SK-N-SH treated with all-trans-retinoic acid at 6 μM for 48 hours (cell line): ENCODE measurements around the gene FANCI.
A peak's percentile ranks its signal among the peaks of the same experiment; 100 is the strongest.

Experiments used
- ATAC-seq: fragments of 200-7000 bp; cut with Tn5 transposase; 3 replicates; pipeline ENCODE4 v1.9.1; 2020; ENCODE audit warnings: mild to moderate bottlenecking, moderate library complexity
- ARNTL ChIP-seq: fragments of 450-650 bp; formaldehyde crosslinking; IDR thresholded peaks from 2 replicates; pipeline ENCODE4 v1.5.0; 2020; ENCODE audit warnings: low read depth, mild to moderate bottlenecking, moderate library complexity, borderline replicate concordance
- BACH2 ChIP-seq: fragments of 250-450 bp; sonication (Bioruptor Pico); IDR thresholded peaks from 2 replicates; pipeline ENCODE4 v1.9.0; 2021; ENCODE audit warnings: mild to moderate bottlenecking, borderline replicate concordance
- CSDC2 ChIP-seq: fragments of 250-450 bp; sonication (Bioruptor Pico); IDR thresholded peaks from 2 replicates; pipeline ENCODE4 v1.5.0; 2020; ENCODE audit warnings: mild to moderate bottlenecking, moderate library complexity
- ESRRG ChIP-seq: fragments of 250-450 bp; sonication (Bioruptor Pico); IDR thresholded peaks from 2 replicates; pipeline ENCODE4 v1.6.1; 2021; ENCODE audit warnings: mild to moderate bottlenecking
- GLIS3 ChIP-seq: fragments of 250-450 bp; sonication (Bioruptor Pico); IDR thresholded peaks from 2 replicates; pipeline ENCODE4 v1.5.0; 2020; ENCODE audit warnings: mild to moderate bottlenecking, moderate library complexity
- ISL1 ChIP-seq: fragments of 250-450 bp; sonication (Bioruptor Pico); IDR thresholded peaks from 2 replicates; pipeline ENCODE4 v2.1.2; 2022; ENCODE audit warnings: mild to moderate bottlenecking, moderate library complexity
- OSR1 ChIP-seq: fragments of 250-450 bp; sonication (Bioruptor Pico); IDR thresholded peaks from 2 replicates; pipeline ENCODE4 v1.8.0; 2022; ENCODE audit warnings: moderate library complexity, mild to moderate bottlenecking, inconsistent platforms
- PPARA ChIP-seq: fragments of 250-450 bp; sonication (Bioruptor Pico); IDR thresholded peaks from 2 replicates; pipeline ENCODE4 v1.5.0; 2020; ENCODE audit warnings: mild to moderate bottlenecking, borderline replicate concordance
- TCF4 ChIP-seq: fragments of 250-450 bp; sonication (Bioruptor Pico); IDR thresholded peaks from 2 replicates; pipeline ENCODE4 v1.8.0; 2021; ENCODE audit warnings: mild to moderate bottlenecking, moderate library complexity, borderline replicate concordance
- ZC3H10 ChIP-seq: fragments of 250-450 bp; sonication (Bioruptor Pico); IDR thresholded peaks from 2 replicates; pipeline ENCODE4 v1.5.1; 2021; ENCODE audit warnings: mild to moderate bottlenecking, moderate library complexity
- ZFP30 ChIP-seq: fragments of 450-650 bp; formaldehyde crosslinking; IDR thresholded peaks from 2 replicates; pipeline ENCODE4 v1.5.0; 2022; ENCODE audit warnings: mild to moderate bottlenecking, moderate library complexity
- ZNF565 ChIP-seq: fragments of 450-650 bp; formaldehyde crosslinking; conservative IDR thresholded peaks from 2 replicates; pipeline ENCODE4 v1.5.0; 2020; ENCODE audit warnings: low read depth, mild to moderate bottlenecking, moderate library complexity
- ZNF70 ChIP-seq: fragments of 450-650 bp; formaldehyde crosslinking; IDR thresholded peaks from 2 replicates; pipeline ENCODE4 v1.5.0; 2020; ENCODE audit warnings: mild to moderate bottlenecking, moderate library complexity
- ZNF8 ChIP-seq: fragments of 450-650 bp; formaldehyde crosslinking; IDR thresholded peaks from 2 replicates; pipeline ENCODE4 v1.5.0; 2020; ENCODE audit warnings: mild to moderate bottlenecking, moderate library complexity
- TF ChIP-seq, protein P1 (sequence below): fragments of 250-450 bp; sonication (Bioruptor Pico); IDR thresholded peaks from 2 replicates; pipeline ENCODE4 v1.5.1; 2021; ENCODE audit warnings: mild to moderate bottlenecking, moderate library complexity
- TF ChIP-seq, protein P2 (sequence below): fragments of 250-450 bp; sonication (Bioruptor Pico); IDR thresholded peaks from 2 replicates; pipeline ENCODE4 v1.8.0; 2021; ENCODE audit warnings: low read depth, mild to moderate bottlenecking, moderate library complexity, borderline replicate concordance
- TF ChIP-seq, protein P3 (sequence below): fragments of 250-450 bp; sonication (Bioruptor Pico); IDR thresholded peaks from 2 replicates; pipeline ENCODE4 v1.5.1; 2020; ENCODE audit warnings: low read depth, mild to moderate bottlenecking, moderate library complexity
- TF ChIP-seq, protein P4 (sequence below): fragments of 250-450 bp; sonication (Bioruptor Pico); IDR thresholded peaks from 2 replicates; pipeline ENCODE4 v1.8.0; 2020; ENCODE audit warnings: mild to moderate bottlenecking, moderate library complexity, borderline replicate concordance
- TF ChIP-seq, protein P5 (sequence below): fragments of 250-450 bp; sonication (Bioruptor Pico); IDR thresholded peaks from 2 replicates; pipeline ENCODE4 v1.5.0; 2020; ENCODE audit warnings: mild to moderate bottlenecking, moderate library complexity

Gene FANCI

DNA sequence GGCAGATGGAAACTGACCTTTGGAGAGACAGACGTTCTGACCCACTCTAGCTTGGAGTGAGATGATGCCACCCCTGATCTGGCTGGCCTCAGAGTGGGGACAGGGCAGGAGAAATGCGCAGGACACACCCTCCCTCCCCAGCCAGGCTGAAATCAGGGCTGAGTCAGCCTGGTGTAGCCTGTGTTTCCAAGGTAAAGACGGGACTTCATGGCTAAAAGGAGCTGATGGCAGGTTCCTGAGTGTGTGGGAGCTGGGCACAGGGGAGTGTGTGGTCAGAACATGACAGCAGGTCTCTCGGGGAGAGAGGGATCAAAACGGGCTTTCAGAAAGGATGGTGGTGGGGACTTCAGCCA, 105.4 kb downstream of the FANCI start (continued):
- TF ChIP-seq, protein P1, sequence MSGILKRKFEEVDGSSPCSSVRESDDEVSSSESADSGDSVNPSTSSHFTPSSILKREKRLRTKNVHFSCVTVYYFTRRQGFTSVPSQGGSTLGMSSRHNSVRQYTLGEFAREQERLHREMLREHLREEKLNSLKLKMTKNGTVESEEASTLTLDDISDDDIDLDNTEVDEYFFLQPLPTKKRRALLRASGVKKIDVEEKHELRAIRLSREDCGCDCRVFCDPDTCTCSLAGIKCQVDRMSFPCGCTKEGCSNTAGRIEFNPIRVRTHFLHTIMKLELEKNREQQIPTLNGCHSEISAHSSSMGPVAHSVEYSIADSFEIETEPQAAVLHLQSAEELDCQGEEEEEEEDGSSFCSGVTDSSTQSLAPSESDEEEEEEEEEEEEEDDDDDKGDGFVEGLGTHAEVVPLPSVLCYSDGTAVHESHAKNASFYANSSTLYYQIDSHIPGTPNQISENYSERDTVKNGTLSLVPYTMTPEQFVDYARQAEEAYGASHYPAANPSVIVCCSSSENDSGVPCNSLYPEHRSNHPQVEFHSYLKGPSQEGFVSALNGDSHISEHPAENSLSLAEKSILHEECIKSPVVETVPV, result no peak
- TF ChIP-seq ZC3H10 (CRISPR knock-in tag) (no peak), TCF4 (CRISPR knock-in tag) (no peak), ARNTL (no peak), PPARA (CRISPR knock-in tag) (no peak), CSDC2 (no peak)
- TF ChIP-seq, protein P2, sequence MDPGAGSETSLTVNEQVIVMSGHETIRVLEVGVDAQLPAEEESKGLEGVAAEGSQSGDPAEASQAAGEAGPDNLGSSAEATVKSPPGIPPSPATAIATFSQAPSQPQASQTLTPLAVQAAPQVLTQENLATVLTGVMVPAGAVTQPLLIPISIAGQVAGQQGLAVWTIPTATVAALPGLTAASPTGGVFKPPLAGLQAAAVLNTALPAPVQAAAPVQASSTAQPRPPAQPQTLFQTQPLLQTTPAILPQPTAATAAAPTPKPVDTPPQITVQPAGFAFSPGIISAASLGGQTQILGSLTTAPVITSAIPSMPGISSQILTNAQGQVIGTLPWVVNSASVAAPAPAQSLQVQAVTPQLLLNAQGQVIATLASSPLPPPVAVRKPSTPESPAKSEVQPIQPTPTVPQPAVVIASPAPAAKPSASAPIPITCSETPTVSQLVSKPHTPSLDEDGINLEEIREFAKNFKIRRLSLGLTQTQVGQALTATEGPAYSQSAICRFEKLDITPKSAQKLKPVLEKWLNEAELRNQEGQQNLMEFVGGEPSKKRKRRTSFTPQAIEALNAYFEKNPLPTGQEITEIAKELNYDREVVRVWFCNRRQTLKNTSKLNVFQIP (CRISPR knock-in tag), result no peak

DNA sequence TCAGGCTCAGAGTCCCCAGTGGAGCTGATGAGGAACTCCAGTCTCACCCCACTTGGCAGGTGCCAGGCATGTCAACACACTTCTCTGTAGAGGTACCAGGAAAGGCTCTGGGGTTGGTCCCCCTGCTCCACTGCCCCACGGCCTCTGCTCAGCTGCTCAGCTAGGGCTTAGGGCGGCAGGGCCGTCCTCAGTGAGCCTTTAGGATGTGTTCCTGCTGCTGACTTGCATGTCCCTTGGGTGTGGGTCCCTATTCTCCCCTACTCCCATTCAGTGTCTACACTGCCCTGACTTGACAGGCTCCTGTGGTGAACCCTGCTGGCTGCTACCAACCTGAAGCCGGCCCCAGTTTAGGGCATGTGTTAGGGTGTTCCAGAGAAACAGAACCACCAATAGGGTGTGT, 108.7 kb downstream of the FANCI start:
- TF ChIP-seq, protein P3, sequence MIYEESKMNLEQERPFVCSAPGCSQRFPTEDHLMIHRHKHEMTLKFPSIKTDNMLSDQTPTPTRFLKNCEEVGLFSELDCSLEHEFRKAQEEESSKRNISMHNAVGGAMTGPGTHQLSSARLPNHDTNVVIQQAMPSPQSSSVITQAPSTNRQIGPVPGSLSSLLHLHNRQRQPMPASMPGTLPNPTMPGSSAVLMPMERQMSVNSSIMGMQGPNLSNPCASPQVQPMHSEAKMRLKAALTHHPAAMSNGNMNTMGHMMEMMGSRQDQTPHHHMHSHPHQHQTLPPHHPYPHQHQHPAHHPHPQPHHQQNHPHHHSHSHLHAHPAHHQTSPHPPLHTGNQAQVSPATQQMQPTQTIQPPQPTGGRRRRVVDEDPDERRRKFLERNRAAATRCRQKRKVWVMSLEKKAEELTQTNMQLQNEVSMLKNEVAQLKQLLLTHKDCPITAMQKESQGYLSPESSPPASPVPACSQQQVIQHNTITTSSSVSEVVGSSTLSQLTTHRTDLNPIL (CRISPR knock-in tag), result no peak
- no peak for TF ChIP-seq OSR1 (CRISPR knock-in tag)
- TF ChIP-seq CSDC2, result no peak
- TF ChIP-seq ZNF8 (CRISPR knock-in tag), result no peak
- no peak for TF ChIP-seq ARNTL
- TF ChIP-seq ZNF70 (CRISPR knock-in tag), result no peak
- ATAC-seq, result no peak

DNA sequence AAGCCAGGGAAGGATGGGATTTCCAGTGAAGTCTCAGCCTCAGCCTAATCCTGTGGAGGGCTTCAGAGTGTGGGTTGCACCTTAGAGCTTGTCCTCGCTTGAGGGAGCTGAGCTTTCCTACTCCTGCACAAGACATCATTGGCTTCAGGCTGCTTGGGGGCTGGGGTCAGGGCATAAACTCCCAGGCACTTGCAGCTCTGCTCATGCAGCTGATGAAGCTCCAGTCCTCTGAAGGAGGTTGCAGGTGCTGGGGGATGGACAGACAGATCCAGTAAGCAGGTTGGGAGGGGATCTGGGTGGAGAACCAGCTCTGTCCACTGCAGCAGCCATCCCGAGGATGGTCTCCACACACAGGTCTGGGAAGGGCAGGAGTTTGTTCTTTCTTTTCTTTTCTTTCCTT, 110.2 kb downstream of the FANCI start:
- TF ChIP-seq, protein P4, sequence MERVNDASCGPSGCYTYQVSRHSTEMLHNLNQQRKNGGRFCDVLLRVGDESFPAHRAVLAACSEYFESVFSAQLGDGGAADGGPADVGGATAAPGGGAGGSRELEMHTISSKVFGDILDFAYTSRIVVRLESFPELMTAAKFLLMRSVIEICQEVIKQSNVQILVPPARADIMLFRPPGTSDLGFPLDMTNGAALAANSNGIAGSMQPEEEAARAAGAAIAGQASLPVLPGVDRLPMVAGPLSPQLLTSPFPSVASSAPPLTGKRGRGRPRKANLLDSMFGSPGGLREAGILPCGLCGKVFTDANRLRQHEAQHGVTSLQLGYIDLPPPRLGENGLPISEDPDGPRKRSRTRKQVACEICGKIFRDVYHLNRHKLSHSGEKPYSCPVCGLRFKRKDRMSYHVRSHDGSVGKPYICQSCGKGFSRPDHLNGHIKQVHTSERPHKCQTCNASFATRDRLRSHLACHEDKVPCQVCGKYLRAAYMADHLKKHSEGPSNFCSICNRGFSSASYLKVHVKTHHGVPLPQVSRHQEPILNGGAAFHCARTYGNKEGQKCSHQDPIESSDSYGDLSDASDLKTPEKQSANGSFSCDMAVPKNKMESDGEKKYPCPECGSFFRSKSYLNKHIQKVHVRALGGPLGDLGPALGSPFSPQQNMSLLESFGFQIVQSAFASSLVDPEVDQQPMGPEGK (CRISPR knock-in tag), result no peak
- TF ChIP-seq OSR1 (CRISPR knock-in tag) (no peak), TCF4 (CRISPR knock-in tag) (no peak), ISL1 (CRISPR knock-in tag) (no peak), CSDC2 (no peak), GLIS3 (CRISPR knock-in tag) (no peak), ESRRG (CRISPR knock-in tag) (no peak)
- ATAC-seq, result no peak

DNA sequence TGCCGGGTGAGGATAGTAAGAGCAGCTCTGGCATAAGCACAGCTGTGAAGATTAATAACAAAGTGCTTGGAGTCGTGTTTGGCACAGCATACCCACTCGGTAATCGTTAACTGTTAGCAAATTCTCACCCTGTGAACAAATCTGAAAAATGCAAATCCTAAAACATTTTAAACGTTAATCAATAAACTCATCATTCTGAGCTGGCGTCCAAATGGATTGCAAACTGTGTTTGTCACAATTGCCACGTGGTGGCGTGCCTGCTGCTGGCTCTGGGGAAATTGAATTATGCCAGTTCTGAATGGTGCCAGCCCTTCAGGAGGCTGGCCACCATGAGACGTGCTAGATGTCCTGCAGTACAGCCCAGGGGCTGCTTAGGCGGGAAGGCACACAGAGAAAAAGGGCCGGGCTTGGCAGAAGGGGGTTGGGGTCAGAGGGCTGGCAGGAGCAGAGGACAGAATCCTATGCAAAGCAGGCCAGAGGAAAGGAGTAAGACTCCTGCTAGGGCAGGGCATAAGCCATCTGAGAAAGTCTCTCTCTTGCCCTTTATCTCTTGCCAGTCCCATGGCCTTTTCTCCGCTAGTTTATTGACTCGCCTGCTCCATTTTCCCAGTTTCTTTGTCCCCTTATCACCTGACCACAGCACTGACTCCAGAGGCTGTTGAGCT, 113.0 kb downstream of the FANCI start:
- no peak for TF ChIP-seq BACH2 (CRISPR knock-in tag)
- no peak for TF ChIP-seq ZNF565 (CRISPR knock-in tag)
- peak; percentile 39 for ATAC-seq

DNA sequence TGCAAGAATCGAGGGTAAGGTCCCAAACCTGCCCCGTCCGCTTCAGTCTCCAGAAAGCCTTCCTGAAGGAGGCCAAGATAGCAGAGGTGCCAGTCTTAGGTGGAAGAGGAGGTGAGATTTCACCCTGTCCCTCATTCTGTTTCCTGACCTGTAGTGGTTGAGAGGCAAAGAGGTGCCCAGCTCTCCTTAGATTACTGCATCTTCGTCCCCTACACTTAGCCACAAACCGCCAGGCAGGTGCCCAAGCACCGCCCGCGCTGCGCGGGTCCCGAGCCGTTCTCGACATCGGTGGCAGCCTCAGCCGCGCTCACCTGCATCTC, 114.6 kb downstream of the FANCI start:
- peak; percentile 2; the same call in 2 of the 3 replicates for ATAC-seq
- TF ChIP-seq, protein P5, sequence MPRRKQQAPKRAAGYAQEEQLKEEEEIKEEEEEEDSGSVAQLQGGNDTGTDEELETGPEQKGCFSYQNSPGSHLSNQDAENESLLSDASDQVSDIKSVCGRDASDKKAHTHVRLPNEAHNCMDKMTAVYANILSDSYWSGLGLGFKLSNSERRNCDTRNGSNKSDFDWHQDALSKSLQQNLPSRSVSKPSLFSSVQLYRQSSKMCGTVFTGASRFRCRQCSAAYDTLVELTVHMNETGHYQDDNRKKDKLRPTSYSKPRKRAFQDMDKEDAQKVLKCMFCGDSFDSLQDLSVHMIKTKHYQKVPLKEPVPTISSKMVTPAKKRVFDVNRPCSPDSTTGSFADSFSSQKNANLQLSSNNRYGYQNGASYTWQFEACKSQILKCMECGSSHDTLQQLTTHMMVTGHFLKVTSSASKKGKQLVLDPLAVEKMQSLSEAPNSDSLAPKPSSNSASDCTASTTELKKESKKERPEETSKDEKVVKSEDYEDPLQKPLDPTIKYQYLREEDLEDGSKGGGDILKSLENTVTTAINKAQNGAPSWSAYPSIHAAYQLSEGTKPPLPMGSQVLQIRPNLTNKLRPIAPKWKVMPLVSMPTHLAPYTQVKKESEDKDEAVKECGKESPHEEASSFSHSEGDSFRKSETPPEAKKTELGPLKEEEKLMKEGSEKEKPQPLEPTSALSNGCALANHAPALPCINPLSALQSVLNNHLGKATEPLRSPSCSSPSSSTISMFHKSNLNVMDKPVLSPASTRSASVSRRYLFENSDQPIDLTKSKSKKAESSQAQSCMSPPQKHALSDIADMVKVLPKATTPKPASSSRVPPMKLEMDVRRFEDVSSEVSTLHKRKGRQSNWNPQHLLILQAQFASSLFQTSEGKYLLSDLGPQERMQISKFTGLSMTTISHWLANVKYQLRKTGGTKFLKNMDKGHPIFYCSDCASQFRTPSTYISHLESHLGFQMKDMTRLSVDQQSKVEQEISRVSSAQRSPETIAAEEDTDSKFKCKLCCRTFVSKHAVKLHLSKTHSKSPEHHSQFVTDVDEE (CRISPR knock-in tag), result no peak
- TF ChIP-seq ESRRG (CRISPR knock-in tag), result no peak
- TF ChIP-seq, protein P4 (CRISPR knock-in tag), result no peak
- TF ChIP-seq BACH2 (CRISPR knock-in tag), result no peak
- TF ChIP-seq ISL1 (CRISPR knock-in tag), result no peak
- TF ChIP-seq ZFP30 (CRISPR knock-in tag), result no peak
- TF ChIP-seq, protein P2 (CRISPR knock-in tag), result no peak
- TF ChIP-seq CSDC2, result no peak
- TF ChIP-seq ZNF8 (CRISPR knock-in tag), result no peak
- TF ChIP-seq TCF4 (CRISPR knock-in tag), result no peak
